NCI-H446 (cell line): ENCODE data around the gene CADM1.

Experiments used
- DNase-seq, 2 experiments: peaks; one replicate each; lab custom pipeline; 2025; lab: John Stamatoyannopoulos, UW

CADM1 gene

DNA sequence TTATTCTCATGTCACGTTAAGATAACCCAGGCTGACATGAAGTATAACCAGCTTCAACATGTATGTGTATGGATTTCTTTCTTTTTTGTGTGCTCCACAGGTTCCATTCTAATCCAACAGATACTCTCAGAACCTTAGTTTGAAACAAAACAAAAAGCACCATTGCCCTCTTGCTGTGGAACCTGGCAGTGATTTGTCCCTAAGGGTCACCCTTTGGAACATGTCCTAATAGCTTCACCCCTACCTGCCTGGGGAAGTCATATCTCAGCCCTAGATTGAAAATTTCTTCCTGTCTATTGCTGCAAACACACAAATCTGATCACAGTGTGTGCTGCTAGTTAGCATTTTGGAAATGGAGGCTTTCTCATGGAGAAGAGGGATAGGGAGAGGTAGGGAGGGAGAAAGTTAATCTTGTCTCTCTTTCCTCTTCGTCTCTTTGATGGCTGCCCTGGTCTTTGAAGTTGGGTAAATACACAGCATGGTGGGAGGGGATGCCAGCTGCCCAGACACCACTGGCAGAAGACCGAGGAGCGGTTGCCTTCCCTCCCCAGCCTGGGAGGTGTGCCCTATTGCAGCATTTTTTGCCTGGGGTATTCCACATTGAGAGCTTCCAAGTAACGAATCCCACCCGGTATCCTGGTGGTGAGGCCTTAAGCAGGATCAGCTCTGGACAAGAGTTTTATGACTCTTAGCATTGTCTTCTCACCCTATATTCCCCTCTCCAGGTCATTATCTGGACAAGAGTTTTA, 11.6 kb upstream of the CADM1 start:
- no peak for DNase-seq

DNA sequence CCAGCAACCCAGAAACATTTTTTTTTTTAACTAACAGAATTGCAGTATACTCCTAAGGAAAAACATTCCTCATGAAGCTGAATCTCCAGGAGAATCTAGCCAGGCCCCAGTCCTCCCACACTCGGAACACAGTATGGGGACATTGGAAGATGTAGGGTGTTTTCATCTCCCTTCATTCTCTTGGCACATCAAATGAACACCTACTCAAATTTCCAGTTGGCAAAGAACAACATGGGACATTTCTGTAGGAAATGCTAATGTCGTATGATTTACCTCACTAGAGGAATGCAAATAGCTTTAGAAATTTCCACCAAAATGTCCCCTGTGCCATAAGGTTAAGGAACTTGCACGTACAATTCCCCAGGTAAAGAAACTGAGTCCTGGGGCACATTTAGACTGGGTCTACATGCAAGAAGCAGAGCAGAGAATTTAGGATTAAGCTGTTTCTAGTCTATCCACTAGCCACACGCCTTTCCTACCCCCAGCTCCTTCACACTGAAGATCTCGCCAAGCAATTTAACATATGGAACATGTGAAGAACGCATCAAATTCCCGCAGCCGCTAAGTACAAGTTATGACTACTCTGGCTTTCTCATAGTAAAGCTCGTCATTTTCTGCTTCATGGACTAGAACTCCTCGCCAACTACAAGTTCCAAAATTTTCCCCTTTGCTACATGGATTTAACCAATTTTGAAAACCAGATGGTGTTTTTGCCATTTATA, 2.9 kb upstream of the CADM1 start:
- DNase-seq: no peak

- DNase-seq: no peak
Measured at GRCh38 chr11:115505175-115505574, 960 bp upstream of the CADM1 start.

- DNase-seq: peak in 1 of 2 experiments; percentile 62
Measured at GRCh38 chr11:115503886-115504275, 334 bp downstream of the CADM1 start.

GRCh38 chr11:115503083-115503885, 931 bp downstream of the CADM1 start:
- DNase-seq: peak; percentile 46 to 85

DNA sequence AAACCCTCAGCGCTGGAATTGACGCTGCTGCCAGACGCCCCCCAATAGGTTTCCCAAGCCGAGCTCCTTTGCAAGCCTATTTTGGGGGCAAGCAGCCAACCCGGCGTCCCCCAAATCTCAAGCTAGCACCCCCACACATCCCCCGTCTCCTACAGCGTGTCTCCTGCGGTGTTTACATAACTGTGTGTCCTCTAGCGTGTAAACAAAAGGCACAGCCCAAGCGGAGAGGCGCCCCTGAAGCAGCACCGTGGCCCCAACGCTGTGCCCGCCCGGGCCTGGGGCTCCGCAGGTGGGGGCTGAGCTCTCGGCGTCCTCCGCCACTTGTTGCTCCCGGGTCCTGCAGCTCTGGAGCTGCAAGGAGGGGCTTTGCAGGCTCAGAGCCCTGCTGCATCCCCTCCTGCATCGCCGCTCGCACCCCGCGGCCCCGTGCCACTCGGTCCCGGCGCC, 1.6 kb downstream of the CADM1 start:
- no peak for DNase-seq

GRCh38 chr11:115501893-115502589, 2.2 kb downstream of the CADM1 start:
- DNase-seq: no peak

GRCh38 chr11:115501502-115501892, 2.7 kb downstream of the CADM1 start:
- DNase-seq: no peak

DNA sequence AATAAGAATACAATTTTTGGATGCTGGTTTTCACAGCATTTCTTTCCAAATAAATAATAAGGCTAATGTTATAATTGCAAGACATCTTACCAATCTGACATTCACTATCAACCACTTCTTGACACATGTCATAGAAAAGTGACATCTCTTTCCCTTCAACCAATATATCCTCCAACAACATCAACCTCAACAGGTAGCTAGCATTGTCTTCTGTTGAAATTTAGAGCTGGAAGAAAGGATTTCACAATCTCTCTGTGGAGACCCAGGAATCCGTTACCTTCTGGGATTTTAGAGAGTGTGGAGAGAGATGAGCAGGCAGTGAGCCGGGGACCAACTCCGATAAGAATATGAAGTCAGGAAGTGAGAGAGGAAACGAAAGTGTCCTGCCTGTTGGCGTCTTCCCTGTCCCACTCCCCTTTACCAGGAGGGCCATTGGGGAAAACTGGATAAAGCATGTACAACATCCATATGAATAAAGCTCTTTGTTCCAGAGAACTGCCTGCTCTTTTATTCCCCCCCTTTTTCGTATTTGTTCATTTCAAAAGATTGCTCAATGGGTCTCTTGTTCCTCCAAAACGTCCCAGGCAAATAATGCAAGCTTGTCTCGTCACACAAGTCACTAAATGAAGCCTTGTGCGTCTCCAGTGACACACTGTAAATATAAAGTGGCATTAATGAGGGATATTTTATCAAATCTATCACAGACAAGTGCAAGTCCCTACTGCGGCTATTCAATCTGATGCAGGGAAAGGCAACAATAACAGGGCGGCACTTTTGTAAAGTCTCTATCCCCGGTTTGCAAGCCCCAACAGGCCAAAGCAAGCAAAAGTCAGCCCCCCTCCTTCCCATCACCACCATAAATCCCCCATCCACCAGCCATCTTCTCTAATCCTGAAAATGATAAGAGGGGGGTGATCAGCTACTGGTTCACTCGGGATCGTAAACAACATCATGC, 3.4 kb downstream of the CADM1 start:
- DNase-seq: no peak

DNA sequence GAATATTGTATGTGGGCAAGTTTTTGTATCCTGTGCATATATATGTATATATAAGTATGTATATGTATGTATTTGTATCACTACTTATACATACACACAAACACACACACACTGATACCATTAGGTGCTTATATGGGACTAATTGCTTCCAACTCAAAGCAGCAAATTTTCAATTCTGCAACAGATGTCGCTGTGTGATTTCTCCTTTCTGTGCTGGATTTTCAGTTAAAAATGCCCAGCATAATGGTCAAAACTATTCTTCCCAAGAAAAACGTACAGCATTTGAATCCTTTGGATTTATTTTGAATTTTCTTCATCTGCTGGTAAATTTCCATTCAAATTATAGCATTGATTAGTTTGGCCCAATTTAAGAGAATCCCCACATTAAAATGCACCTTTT, 4.3 kb downstream of the CADM1 start:
- no peak for DNase-seq

- no peak for DNase-seq
Measured at GRCh38 chr11:115499241-115499799, 4.9 kb downstream of the CADM1 start.

DNA sequence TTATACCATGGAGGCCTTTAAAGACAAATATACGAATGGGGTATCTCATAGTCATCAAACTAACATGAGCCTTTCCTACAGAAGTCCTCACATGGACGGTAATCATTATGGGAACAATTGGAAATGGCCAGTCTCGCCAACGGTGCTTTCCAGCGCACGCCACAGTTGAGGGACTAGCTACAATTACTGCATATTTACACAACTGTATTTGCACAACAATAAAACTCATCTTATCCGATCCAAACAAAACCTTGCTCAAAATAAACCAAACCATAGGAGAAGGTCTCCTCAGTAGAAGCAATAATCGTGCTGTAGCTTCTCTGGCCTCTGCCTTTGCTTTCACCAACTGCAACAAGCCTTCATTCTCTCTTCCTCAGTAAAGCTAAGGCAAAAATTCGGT, 5.9 kb downstream of the CADM1 start:
- no peak for DNase-seq

DNA sequence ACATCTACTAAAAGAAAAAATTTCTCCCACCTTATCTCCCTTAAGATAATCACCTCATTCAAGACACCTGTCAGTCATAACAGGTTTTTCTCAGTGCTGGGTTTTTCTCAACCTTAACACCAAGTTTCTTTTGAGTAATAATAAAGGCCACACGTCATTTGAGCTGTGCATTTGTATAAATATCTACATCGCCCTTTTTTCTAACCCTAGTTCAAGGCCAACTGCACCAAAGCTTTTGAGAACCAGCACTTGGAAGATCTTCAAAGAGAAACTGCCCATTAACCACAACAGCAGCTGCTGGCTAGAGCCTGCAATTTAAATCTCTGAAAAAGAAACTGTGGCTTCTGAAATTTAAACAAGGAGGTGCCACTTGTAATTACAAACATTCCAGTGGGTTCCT, 6.9 kb downstream of the CADM1 start:
- no peak for DNase-seq

GRCh38 chr11:115496892-115497291, 7.3 kb downstream of the CADM1 start:
- no peak for DNase-seq

GRCh38 chr11:115493905-115494304, 10.3 kb downstream of the CADM1 start:
- no peak for DNase-seq

DNA sequence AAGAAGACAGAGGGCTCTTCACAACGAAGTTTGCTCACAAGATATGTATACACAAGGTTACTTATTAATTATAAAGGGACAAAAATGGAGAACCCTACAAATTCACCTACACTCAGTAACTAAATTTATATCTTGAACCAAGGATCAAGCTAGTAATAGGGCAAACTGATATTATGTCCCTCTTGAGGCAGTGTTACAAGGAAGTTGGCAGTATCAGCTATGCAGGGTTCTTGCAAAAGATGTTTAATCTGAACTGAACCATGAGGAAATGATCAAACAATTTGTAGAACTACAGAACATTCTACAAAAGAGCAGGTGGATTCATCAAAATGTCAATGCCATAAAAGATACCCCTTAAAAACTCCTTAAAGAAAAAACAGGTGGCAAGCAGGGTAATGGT, 10.7 kb downstream of the CADM1 start:
- no peak for DNase-seq

DNA sequence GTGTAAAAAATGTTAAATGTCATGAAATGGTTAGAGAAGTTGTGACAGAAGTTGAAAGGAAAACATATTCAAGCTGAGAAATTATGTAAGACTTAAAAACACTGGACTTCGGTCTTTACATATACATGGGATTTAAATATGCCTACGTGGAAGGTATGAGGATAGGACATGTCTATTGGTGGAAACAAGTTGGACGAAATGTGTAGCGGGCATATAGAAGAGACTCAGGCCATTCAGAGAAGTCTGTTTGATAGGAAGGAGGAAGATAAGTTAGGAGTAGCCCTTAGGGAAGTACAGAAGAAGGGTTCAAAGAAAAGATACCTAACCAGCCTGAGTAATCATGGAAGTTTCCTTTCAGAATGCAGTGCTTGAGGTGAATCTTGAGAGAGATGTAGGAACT, 14.7 kb downstream of the CADM1 start:
- DNase-seq: no peak

GRCh38 chr11:115488945-115489344, 15.3 kb downstream of the CADM1 start:
- DNase-seq: no peak

DNA sequence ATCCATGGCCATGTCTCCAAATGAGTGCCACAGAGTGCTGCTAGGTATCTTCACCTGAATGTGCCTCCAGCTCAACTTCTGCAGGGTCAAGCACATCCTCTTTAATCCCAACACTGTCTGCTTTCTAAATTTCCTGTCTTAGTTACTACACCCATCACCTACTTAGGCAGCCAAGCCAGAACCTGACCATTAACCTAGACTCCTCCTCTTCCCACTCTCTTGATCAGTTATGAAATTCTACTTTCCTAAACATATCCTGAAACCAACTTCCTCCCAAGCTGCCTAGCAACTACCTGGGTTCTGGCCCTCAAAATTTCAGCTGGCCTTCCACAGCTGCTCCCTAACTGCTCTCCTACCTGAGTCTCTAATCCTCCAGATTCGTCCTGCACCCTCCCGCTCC, 22.7 kb downstream of the CADM1 start:
- no peak for DNase-seq

DNA sequence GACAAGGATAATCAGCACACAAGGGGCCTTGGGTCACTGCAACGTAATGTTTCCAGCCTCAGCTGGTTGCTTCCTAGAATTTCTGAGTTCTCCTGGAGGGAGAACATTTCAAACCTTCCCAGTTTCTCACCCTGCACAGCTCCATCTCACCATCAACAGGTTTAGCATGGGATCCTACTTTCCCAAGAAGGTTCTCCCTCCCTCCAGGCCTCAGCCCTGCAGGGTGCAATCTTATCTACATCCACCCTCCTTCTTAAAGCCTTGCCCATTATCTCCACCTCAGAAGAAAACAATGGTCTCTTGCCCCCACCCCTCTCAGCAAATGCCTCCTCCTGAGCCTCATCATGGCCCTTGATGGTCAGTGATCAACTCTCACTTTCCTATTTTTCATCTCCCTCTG, 23.6 kb downstream of the CADM1 start:
- no peak for DNase-seq

GRCh38 chr11:115477410-115477809, 26.8 kb downstream of the CADM1 start:
- no peak for DNase-seq
